Measurements from ENCODE around the gene SNAP25. TPM values are rescaled to one million over a fixed set of nuclear protein-coding genes. Genes with fewer than 3 reads are reported as not detected.

Gene SNAP25
- total and polyA plus RNA-seq, 10 of the 15 experiments (the other 5 are each of a cell fraction or from before 2014, with no cell fraction given): not detected

GRCh38 chr20:10255846-10256245, 37.2 kb downstream of the SNAP25 start:
- intact Hi-C loops (cut with micrococcal nuclease; ENCODE audit: unreplicated experiment) (no loop called here), in situ Hi-C loops (cut with MboI) (no loop called here)
- no peak overlapping the region for H3K4me2 ChIP-seq (ENCODE audit: control insufficient read depth, insufficient read depth)
- ChIA-PET RAD21 (ENCODE audit: unreplicated experiment) (no interaction called here), CTCF (interaction anchor here (1.1 kb wide), 1 partner anchor 13 kb away, joined by 3 read pairs; no protein-coding TSS in a partner anchor), POLR2A (interaction anchor here (1.1 kb wide), 1 partner anchor 43 kb away, joined by 3 read pairs; no protein-coding TSS in a partner anchor), SMC1A (ENCODE audit: uncharacterized antibody, unreplicated experiment) (interaction anchor here (1.2 kb wide), 1 partner anchor 125 kb away, joined by 4 read pairs; no protein-coding TSS in a partner anchor)
- H3K4me3 ChIP-seq: no peak overlapping the region
- no peak for ATAC-seq
- FAIRE-seq: no peak
- no peak overlapping the region for H3K9ac ChIP-seq (ENCODE audit: control insufficient read depth, insufficient read depth, low read length)
- no peak overlapping the region for H3K27ac ChIP-seq (ENCODE audit: control insufficient read depth, insufficient read depth)
- TF ChIP-seq TCF7 (IDR thresholded peaks at IDR 0.05; ENCODE audit: borderline replicate concordance): no peak
- no peak for TF ChIP-seq SMAD1 (IDR thresholded peaks at IDR 0.05; ENCODE audit: low read depth, partially characterized antibody)
- no peak for TF ChIP-seq EZH2 (IDR thresholded peaks at IDR 0.05; ENCODE audit: borderline replicate concordance, control insufficient read depth, low read depth, low read length)
- no peak for TF ChIP-seq CBFB (IDR thresholded peaks at IDR 0.05; ENCODE audit: low read depth)
- TF ChIP-seq, protein P1, sequence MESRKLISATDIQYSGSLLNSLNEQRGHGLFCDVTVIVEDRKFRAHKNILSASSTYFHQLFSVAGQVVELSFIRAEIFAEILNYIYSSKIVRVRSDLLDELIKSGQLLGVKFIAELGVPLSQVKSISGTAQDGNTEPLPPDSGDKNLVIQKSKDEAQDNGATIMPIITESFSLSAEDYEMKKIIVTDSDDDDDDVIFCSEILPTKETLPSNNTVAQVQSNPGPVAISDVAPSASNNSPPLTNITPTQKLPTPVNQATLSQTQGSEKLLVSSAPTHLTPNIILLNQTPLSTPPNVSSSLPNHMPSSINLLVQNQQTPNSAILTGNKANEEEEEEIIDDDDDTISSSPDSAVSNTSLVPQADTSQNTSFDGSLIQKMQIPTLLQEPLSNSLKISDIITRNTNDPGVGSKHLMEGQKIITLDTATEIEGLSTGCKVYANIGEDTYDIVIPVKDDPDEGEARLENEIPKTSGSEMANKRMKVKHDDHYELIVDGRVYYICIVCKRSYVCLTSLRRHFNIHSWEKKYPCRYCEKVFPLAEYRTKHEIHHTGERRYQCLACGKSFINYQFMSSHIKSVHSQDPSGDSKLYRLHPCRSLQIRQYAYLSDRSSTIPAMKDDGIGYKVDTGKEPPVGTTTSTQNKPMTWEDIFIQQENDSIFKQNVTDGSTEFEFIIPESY (IDR thresholded peaks at IDR 0.05): no peak
- no peak for TF ChIP-seq SP1 (IDR thresholded peaks at IDR 0.05; ENCODE audit: low read depth, low read length)
- H3K4me1 ChIP-seq (ENCODE audit: control insufficient read depth, insufficient read depth, low read length): no peaks in the 10 kb centered on the region
- DNase-seq (ENCODE audit: low read depth, low spot score): no peak
- H3K9me3 ChIP-seq (replicated peaks; ENCODE audit: control insufficient read depth, insufficient read depth, low read length): no peaks in the 10 kb centered on the region
- no peak overlapping the region for H2AFZ ChIP-seq (ENCODE audit: control insufficient read depth, low read depth, low read length)
- no peaks in the 10 kb centered on the region for H3K36me3 ChIP-seq (ENCODE audit: control insufficient read depth in 2 of 2, insufficient read depth in 2 of 2, low read length in 1 of 2)
- H3K79me2 ChIP-seq (ENCODE audit: control insufficient read depth, insufficient read depth, low read length): no peaks in the 10 kb centered on the region
- WGBS (ENCODE audit: insufficient coverage, insufficient replicate concordance, low lambda C conversion rate, missing lambda C conversion rate): 0% methylated on average over 1 of the region's 1 CpG
- no peaks in the 10 kb centered on the region for H4K20me1 ChIP-seq (ENCODE audit: control insufficient read depth, insufficient read depth)
- BruUV-seq (replicated peaks): no TSS peak
- no peaks in the 10 kb centered on the region; a peak in 1 of 4 replicates for H3K27me3 ChIP-seq (replicated peaks in 1 of 2; ENCODE audit: control insufficient read depth in 2 of 2, insufficient read depth in 2 of 2, low read length in 1 of 2)

DNA sequence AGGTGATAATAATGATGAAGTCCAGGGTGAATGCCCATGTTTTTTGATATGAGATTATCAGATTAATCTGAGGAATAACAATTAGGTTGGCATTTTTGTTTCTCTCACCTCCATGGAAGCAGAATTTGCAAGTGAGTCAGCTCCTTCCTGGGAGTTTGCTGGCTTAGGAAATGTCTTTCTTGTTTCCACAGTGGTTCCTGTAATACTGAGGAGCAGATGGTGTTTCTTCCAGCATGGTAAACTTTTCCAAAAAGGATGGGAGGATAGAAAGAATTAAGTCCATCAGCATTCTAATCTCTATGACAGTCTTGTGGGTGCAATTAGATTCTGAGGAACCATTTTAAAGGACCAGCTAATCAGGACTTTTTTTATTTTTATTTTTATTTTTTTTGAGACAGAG, 40.5 kb downstream of the SNAP25 start:
- Histone ChIP-seq H3K4me2 (ENCODE audit: control insufficient read depth, insufficient read depth) (no peak overlapping the region), H3K27ac (ENCODE audit: control insufficient read depth, insufficient read depth) (no peak overlapping the region), H3K79me2 (ENCODE audit: control insufficient read depth, insufficient read depth, low read length) (no peaks in the 10 kb centered on the region), H4K20me1 (ENCODE audit: control insufficient read depth, insufficient read depth) (no peaks in the 10 kb centered on the region), H2AFZ (ENCODE audit: control insufficient read depth, low read depth, low read length) (no peak overlapping the region), H3K27me3 (replicated peaks in 1 of 2; ENCODE audit: control insufficient read depth in 2 of 2, insufficient read depth in 2 of 2, low read length in 1 of 2) (no peaks in the 10 kb centered on the region; a peak in 1 of 4 replicates), H3K36me3 (ENCODE audit: control insufficient read depth in 2 of 2, insufficient read depth in 2 of 2, low read length in 1 of 2) (no peaks in the 10 kb centered on the region), H3K9ac (ENCODE audit: control insufficient read depth, insufficient read depth, low read length) (no peak overlapping the region), H3K4me1 (ENCODE audit: control insufficient read depth, insufficient read depth, low read length) (no peaks in the 10 kb centered on the region), H3K4me3 (no peak overlapping the region), H3K9me3 (replicated peaks; ENCODE audit: control insufficient read depth, insufficient read depth, low read length) (no peaks in the 10 kb centered on the region)
- ChIA-PET RAD21 (ENCODE audit: unreplicated experiment) (no interaction called here), SMC1A (ENCODE audit: uncharacterized antibody, unreplicated experiment) (no interaction called here), POLR2A (no interaction called here), CTCF (no interaction called here)
- BruUV-seq (replicated peaks): no TSS peak
- ATAC-seq (no peak), DNase-seq (ENCODE audit: low read depth, low spot score) (no peak), FAIRE-seq (no peak)
- TF ChIP-seq, protein P1 (IDR thresholded peaks at IDR 0.05): no peak
- in situ Hi-C loops (cut with MboI) (no loop called here), intact Hi-C loops (cut with micrococcal nuclease; ENCODE audit: unreplicated experiment) (no loop called here)
